HG03060 (cell line): Measurements from ENCODE around the gene NAB1.
"Not testable (repeated sequence)": the region's sequence is repeated elsewhere in the genome, so short reads cannot be mapped to it uniquely, and the experiment has no call there.

ENCODE experiments used
- ATAC-seq: cut with Tn5 transposase; IDR thresholded peaks from one replicate; pipeline ENCODE4 v1.9.1; 2021; ENCODE audit warnings: low read depth, moderate number of reproducible peaks; ENCODE audit not compliant: unreplicated experiment

NAB1 gene

DNA sequence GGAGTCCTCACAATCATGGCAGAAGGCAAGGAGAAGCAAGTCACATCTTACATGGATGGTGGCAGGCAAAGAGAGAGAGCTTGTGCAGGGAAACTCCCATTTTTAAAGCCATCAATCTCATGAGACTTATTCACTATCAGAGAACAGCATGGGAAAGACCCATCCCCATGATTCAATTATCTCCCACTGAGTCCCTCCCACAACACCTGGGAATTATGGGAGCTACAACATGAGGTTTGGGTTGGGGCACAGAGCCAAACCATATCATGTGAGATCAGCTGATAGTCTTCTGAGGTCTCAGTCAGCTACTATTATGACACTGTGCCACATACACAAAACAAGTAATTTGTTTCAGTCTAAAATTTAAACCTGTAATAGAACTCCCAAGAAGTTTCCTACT, 59.8 kb downstream of the NAB1 start:
- not testable (repeated sequence) for ATAC-seq

- ATAC-seq, result no peak
Measured at GRCh38 chr2:190711069-190711468, 62.2 kb downstream of the NAB1 start.

- no peak for ATAC-seq
Measured at GRCh38 chr2:190713471-190713870, 64.6 kb downstream of the NAB1 start.

DNA sequence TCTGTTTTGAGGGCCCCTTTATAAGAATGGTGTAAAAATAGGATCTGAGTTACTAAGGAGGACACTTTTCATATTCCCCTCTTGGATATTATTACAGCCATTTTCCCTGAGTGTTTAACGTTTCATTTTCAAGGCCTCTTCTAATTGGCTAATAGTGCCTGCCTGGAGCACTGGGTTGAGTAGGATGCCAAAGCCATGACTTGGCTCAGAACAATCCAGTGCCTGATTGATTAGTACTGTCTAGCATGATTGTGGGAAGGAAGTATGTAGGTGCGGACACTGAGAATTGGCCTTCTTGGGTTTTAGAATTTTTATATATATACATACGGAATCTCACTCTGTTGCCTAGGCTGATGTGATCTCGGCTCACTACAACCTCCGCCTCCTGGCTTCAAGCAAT, 66.1 kb downstream of the NAB1 start:
- ATAC-seq, result no peak

DNA sequence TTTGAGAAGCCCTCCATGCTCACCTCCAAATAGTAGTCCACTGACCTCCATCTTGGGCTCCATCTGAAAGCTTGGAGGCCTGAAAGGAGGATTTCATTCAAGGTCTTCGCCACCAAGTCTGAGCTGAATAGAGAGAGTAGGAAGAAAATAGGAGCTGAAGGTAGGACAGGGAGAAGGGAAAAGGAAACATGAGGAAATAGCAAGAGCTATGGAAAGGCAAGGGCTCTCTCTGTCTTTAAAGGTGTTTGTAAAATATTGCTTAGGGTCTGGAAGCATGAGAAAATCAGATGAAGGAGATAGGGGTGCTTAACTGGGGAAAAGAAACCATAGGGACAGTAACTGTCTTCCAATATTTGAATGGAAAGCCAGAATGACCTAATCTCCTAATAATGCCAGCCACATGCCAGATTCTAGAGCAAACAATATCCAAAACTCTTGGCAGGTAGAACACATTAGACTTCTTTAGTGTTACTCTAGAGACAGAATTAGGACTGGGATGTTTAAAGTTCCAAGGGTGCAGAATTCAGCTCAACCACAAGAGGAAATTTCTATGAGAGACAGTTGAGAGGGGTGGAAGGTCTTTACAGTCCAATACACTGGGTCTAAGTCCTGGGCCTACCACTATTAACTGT, 67.4 kb downstream of the NAB1 start:
- ATAC-seq, result no peak

GRCh38 chr2:190717306-190717705, 68.4 kb downstream of the NAB1 start:
- no peak for ATAC-seq

- no peak for ATAC-seq
Measured at GRCh38 chr2:190717764-190718651, 69.1 kb downstream of the NAB1 start.

DNA sequence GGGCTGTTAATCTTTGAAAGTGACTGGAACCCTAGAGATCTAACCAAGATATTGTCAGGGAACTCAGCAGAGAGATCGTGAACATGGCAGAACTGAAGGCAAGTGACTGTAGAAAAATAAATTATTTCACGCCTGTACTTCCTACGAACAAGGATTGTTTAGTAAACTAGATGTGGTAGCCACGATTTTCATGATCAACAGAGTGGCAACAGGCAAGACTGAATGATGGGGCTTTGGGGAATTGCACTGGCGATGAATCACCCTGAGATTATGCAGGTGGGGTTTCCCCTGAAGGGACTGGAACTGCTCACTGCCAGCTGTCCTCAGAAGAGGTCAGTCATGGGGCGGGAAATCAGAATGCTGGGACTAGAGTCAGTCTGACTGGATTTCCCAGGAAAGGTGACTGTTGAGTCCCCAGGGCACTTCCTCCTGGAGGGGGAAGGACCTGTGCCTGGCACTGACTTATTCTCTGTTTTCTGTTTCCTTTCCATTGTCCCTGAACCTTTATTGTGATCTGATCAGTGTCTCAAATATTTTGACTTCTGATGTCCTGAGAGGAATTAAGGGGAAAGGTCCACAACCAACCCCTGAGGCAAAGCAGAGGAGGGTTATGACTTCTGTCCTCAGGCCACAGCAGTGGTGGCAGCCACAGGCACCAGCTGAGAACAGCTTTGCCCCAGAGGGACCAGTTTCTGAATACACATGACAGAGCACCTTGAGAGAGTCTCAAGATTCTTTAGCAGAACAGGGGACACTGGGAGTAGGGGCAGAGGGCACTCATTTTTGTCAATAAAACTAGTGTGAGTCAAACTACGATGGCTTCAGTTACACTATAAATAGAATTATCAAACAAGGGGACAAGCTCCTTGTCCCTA, 70.0 kb downstream of the NAB1 start:
- ATAC-seq, result peak; percentile 40

- ATAC-seq, result no peak
Measured at GRCh38 chr2:190720276-190720675, 71.4 kb downstream of the NAB1 start.

- no peak for ATAC-seq
Measured at GRCh38 chr2:190720691-190721090, 71.8 kb downstream of the NAB1 start.

GRCh38 chr2:190722061-190722759, 73.3 kb downstream of the NAB1 start:
- peak; percentile 42 for ATAC-seq

DNA sequence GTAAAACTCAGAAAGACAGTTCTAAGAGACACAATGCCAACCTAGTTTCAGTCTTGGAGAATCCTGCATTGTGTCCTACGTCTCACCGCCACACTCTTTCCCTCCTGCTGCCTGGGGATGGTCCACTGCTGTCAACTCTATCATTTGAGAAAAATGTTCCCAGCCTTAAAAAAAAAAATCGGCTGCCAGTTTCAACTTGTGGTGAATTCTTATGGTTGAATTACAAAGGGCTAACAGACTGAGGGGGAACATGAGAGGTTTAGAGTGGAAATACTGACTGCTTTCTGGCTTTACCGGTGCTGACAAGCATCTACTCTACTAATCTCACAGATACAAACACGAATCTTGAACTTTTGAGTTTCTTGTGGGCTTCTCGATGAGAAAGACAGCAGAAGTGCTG, 74.0 kb downstream of the NAB1 start:
- ATAC-seq, result no peak

DNA sequence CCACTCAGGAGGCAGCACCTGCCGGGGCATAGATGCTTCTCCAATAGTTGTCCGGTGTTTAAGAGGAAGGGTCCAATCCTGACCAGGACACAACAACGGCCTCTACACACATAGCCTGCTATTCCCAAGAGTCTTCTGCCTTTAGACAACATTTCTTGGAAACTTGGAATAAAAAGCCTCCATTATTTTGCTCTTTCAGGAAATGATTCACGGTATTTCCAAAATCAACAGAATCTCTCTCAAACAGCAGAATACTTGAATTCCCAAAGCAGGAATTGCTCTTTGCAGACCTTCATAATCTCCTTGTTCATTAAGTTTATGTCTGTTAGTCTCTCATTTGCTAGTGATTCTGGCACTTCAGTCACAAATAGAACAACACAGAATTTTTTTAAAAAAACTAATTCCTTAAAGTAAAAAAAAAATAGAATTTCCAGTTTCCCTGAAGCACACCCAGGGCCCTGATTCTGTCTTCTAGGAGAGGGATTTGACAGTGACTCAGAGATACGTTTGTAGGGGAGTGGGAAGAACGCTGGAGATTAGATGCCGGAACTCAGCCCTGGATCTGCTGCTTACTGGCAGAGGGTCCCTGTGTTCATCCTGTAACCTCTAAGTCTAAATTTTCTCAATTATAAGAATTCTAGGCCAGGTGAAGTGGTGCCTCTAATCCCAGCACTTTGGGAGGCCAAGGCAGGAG, 74.7 kb downstream of the NAB1 start:
- ATAC-seq, result no peak

- ATAC-seq, result no peak
Measured at GRCh38 chr2:190726255-190726654, 77.4 kb downstream of the NAB1 start.

GRCh38 chr2:190736355-190736754, 87.5 kb downstream of the NAB1 start:
- no peak for ATAC-seq

GRCh38 chr2:190740449-190740848, 91.6 kb downstream of the NAB1 start:
- no peak for ATAC-seq
